ENCODE measurements around the gene SLC7A14. TPM values are rescaled to one million over a fixed set of nuclear protein-coding genes. Genes with fewer than 3 reads are reported as not detected.

SLC7A14 gene
- total RNA-seq, 1 experiment from 2014 or later: not detected

DNA sequence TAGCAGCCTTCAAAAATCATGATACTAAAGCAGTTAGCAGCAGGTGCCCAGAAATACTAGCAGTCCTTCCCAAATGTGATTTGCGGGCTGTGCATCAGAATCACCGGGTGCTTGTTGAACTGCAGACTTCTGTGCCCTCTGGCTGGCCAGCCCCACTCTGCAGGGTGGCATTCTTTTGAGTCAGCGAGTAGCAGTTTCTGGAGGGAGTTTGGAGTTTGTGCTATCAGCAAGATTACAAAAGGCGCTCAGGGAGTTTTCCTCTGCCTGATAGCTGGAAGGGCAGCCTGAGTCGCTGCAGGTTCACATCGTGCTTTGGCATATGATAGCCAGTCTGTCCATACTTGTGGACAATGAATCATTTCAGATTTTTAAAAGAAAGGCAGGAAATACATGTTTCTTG is 109.6 kb downstream of the SLC7A14 start:
- DNase-seq (ENCODE audit: low spot score): no peak
- intact Hi-C loops (cut with micrococcal nuclease; ENCODE audit: unreplicated experiment): no loop called here
- TF ChIP-seq CTCF (conservative IDR thresholded peaks at IDR 0.05; ENCODE audit: low read depth, low read length) (no peak), EZH2 (IDR thresholded peaks at IDR 0.05; ENCODE audit: borderline replicate concordance, low read depth, low read length, poor library complexity, severe bottlenecking) (no peak)
- H3K27ac ChIP-seq (ENCODE audit: low read depth, low read length, poor library complexity, severe bottlenecking): no peak overlapping the region
- no peaks in the 10 kb centered on the region for H3K4me1 ChIP-seq (ENCODE audit: insufficient read depth, low read length, poor library complexity, severe bottlenecking)
- H3K27me3 ChIP-seq (replicated peaks; ENCODE audit: insufficient read depth, low read depth, low read length, poor library complexity): no peaks in the 10 kb centered on the region
- ChIA-PET POLR2A (ENCODE audit: low non-redundant PET) (no interaction called here), CTCF (no interaction called here)
- H3K4me3 ChIP-seq (ENCODE audit: low read depth, low read length, poor library complexity, severe bottlenecking): no peak overlapping the region
- no peaks in the 10 kb centered on the region for H3K9me3 ChIP-seq (ENCODE audit: low read depth, low read length, poor library complexity, severe bottlenecking)
- no TSS peak for BruUV-seq (replicated peaks)
- no peaks in the 10 kb centered on the region for H3K36me3 ChIP-seq (ENCODE audit: insufficient read depth, low read length, poor library complexity, severe bottlenecking)

DNA sequence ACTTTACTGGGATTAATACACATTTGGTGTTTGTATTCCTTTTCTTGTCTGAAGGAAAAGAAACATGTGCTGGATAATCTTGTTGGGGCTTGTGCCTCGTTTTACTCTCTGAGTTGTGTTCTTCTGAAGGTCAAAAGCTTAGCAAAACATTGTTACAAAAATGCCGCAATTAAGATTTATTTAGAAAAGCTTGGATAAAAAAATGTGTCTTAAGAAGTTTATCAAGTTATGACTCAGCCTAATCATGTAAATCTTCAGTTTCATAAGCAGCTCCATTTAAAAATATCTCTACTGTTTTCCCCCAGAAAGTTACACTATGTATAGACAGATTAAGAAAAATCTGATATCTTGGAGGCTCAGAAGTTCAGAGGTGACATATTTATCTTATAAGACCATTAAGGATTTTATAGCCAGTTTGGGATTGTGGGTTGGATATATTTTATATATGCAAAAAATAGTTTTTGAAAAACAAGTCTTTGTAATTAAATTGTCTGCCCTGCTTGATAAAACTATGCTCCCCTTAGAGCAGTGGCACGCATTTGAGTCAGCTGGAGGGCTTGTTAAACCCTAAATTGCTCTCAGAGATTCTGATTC is 110.7 kb downstream of the SLC7A14 start:
- H3K4me1 ChIP-seq (ENCODE audit: insufficient read depth, low read length, poor library complexity, severe bottlenecking): no peaks in the 10 kb centered on the region
- POLR2A ChIA-PET (ENCODE audit: low non-redundant PET): interaction anchor here (0.7 kb wide), 1 partner anchor 11 kb away, joined by 3 read pairs; no protein-coding TSS in a partner anchor
- CTCF ChIA-PET: no interaction called here

DNA sequence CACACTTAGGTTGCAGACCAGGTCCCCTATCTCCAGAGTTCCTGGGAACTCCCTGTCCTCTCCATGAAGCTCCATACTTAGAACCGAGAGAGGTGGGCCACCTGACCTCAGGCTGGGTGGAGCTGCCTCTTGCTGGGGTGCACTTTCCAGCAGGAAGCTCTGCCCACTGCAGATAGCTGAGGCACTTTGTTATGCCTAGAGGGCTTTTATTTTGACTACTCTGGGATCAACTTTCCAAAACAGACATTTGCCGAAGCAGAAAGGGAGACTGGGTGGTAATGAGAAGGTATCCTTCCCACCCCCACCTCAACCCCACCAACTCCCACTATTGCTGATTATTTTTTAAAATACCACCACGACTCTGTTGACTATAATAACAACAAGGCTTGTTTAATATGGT is 112.5 kb downstream of the SLC7A14 start:
- no peak overlapping the region for H3K4me3 ChIP-seq (ENCODE audit: low read depth, low read length, poor library complexity, severe bottlenecking)
- no peaks in the 10 kb centered on the region for H3K9me3 ChIP-seq (ENCODE audit: low read depth, low read length, poor library complexity, severe bottlenecking)
- peaks cover 5% of the 10 kb centered on the region for H3K4me1 ChIP-seq (ENCODE audit: insufficient read depth, low read length, poor library complexity, severe bottlenecking)
- intact Hi-C loops (cut with micrococcal nuclease; ENCODE audit: unreplicated experiment): no loop called here
- no TSS peak for BruUV-seq (replicated peaks)
- no peaks in the 10 kb centered on the region for H3K36me3 ChIP-seq (ENCODE audit: insufficient read depth, low read length, poor library complexity, severe bottlenecking)
- DNase-seq (ENCODE audit: low spot score): no peak
- POLR2A ChIA-PET (ENCODE audit: low non-redundant PET): no interaction called here
- no peak for TF ChIP-seq CTCF (conservative IDR thresholded peaks at IDR 0.05; ENCODE audit: low read depth, low read length)
- no peak for TF ChIP-seq EZH2 (IDR thresholded peaks at IDR 0.05; ENCODE audit: borderline replicate concordance, low read depth, low read length, poor library complexity, severe bottlenecking)
- H3K27me3 ChIP-seq (replicated peaks; ENCODE audit: insufficient read depth, low read depth, low read length, poor library complexity): no peaks in the 10 kb centered on the region
- CTCF ChIA-PET: no interaction called here
- H3K27ac ChIP-seq (ENCODE audit: low read depth, low read length, poor library complexity, severe bottlenecking): no peak overlapping the region

More for the DNA sequence above, 110.7 kb downstream of the SLC7A14 start:
- intact Hi-C loops (cut with micrococcal nuclease; ENCODE audit: unreplicated experiment): no loop called here
- no peaks in the 10 kb centered on the region for H3K9me3 ChIP-seq (ENCODE audit: low read depth, low read length, poor library complexity, severe bottlenecking)
- no peak overlapping the region for H3K27ac ChIP-seq (ENCODE audit: low read depth, low read length, poor library complexity, severe bottlenecking)
- no peak for DNase-seq (ENCODE audit: low spot score)
- H3K36me3 ChIP-seq (ENCODE audit: insufficient read depth, low read length, poor library complexity, severe bottlenecking): no peaks in the 10 kb centered on the region
- no TSS peak for BruUV-seq (replicated peaks)
- TF ChIP-seq EZH2 (IDR thresholded peaks at IDR 0.05; ENCODE audit: borderline replicate concordance, low read depth, low read length, poor library complexity, severe bottlenecking) (no peak), CTCF (conservative IDR thresholded peaks at IDR 0.05; ENCODE audit: low read depth, low read length) (no peak)
- H3K27me3 ChIP-seq (replicated peaks; ENCODE audit: insufficient read depth, low read depth, low read length, poor library complexity): no peaks in the 10 kb centered on the region
- H3K4me3 ChIP-seq (ENCODE audit: low read depth, low read length, poor library complexity, severe bottlenecking): no peak overlapping the region

Measured in A673 (cell line).